ENCODE data around the gene RAB44. TPM values are rescaled to one million over a fixed set of nuclear protein-coding genes. Genes with fewer than 3 reads are reported as not detected.

RAB44 gene
- total and polyA plus RNA-seq, 2 of the 13 experiments (the other 11 are each of a cell fraction or from before 2014, with no cell fraction given) = not detected

- DNase-seq (ENCODE audit: low spot score) = no peak
- Histone ChIP-seq H3K36me3 (replicated peaks in 1 of 2; ENCODE audit: control insufficient read depth in 1 of 2, insufficient read depth in 2 of 2, low read length in 2 of 2) (no peaks in the 10 kb centered on the region), H3K27ac (ENCODE audit: extremely low read length, insufficient read depth, low read length) (no peak overlapping the region), H3K4me1 (ENCODE audit: insufficient read depth, low read length) (no peaks in the 10 kb centered on the region), H3K9me3 (ENCODE audit: low read length) (no peaks in the 10 kb centered on the region), H3K79me2 (ENCODE audit: insufficient read depth, low read length) (no peaks in the 10 kb centered on the region), H3K27me3 (ENCODE audit: control insufficient read depth in 1 of 2, insufficient read depth in 2 of 2, low read length in 2 of 2) (peaks cover 4 to 44% of the 10 kb centered on the region in 2 experiments; a peak in 3 of 5 replicates), H4K20me1 (ENCODE audit: insufficient read depth, low read length) (no peaks in the 10 kb centered on the region), H3K9ac (ENCODE audit: insufficient read depth, low read depth, low read length) (no peak overlapping the region), H3K4me2 (ENCODE audit: low read depth, low read length) (no peak overlapping the region), H3K4me3 (replicated peaks in 1 of 3; ENCODE audit: insufficient read depth in 1 of 3, low read depth in 2 of 3, low read length in 3 of 3) (no peak overlapping the region), H2AFZ (ENCODE audit: low read length) (no peak overlapping the region)
- TF ChIP-seq ZNF572 (CRISPR knock-in tag; IDR thresholded peaks at IDR 0.05) (peak; percentile 80; the same call in 1 of the 2 replicates), ZNF777 (CRISPR knock-in tag; IDR thresholded peaks at IDR 0.05) (no peak)
- intact Hi-C loops (cut with micrococcal nuclease; ENCODE audit: unreplicated experiment) = no loop called here
- ChIA-PET CTCF (ENCODE audit: low intra/inter-chr PET ratio, low total read pairs) (no interaction called here), POLR2A (no interaction called here)
- no TSS peak for BruUV-seq (replicated peaks)
- WGBS (ENCODE audit: low lambda C conversion rate) = 67% methylated on average over 3 of the region's 7 CpGs
- no peak for ATAC-seq
- in situ Hi-C loops (cut with HindIII; ENCODE audit: extremely low pct_ligation_motif_present, low pct_unique_long_range_greater_than_20kb) = no loop called here
- FAIRE-seq = no peak
These were observed 29.9 kb downstream of the RAB44 start for GRCh38 chr6:36727505-36728021.

GRCh38 chr6:36728289-36729160 is 30.9 kb downstream of the RAB44 start:
- in situ Hi-C loops (cut with HindIII; ENCODE audit: extremely low pct_ligation_motif_present, low pct_unique_long_range_greater_than_20kb) (no loop called here), intact Hi-C loops (cut with micrococcal nuclease; ENCODE audit: unreplicated experiment) (no loop called here)
- no peak overlapping the region for H3K9ac ChIP-seq (ENCODE audit: insufficient read depth, low read depth, low read length)
- no peaks in the 10 kb centered on the region for H3K9me3 ChIP-seq (ENCODE audit: low read length)
- no peak for ATAC-seq
- H3K4me1 ChIP-seq (ENCODE audit: insufficient read depth, low read length) = no peaks in the 10 kb centered on the region
- H4K20me1 ChIP-seq (ENCODE audit: insufficient read depth, low read length) = no peaks in the 10 kb centered on the region
- ChIA-PET CTCF (ENCODE audit: low intra/inter-chr PET ratio, low total read pairs) (no interaction called here), POLR2A (no interaction called here)
- FAIRE-seq = no peak
- no peaks in the 10 kb centered on the region for H3K36me3 ChIP-seq (replicated peaks in 1 of 2; ENCODE audit: control insufficient read depth in 1 of 2, insufficient read depth in 2 of 2, low read length in 2 of 2)
- no peak overlapping the region for H2AFZ ChIP-seq (ENCODE audit: low read length)
- H3K4me2 ChIP-seq (ENCODE audit: low read depth, low read length) = no peak overlapping the region
- no peaks in the 10 kb centered on the region for H3K79me2 ChIP-seq (ENCODE audit: insufficient read depth, low read length)
- no peak overlapping the region for H3K27ac ChIP-seq (ENCODE audit: extremely low read length, insufficient read depth, low read length)
- no peak overlapping the region for H3K4me3 ChIP-seq (replicated peaks in 1 of 3; ENCODE audit: insufficient read depth in 1 of 3, low read depth in 2 of 3, low read length in 3 of 3)
- H3K27me3 ChIP-seq (ENCODE audit: control insufficient read depth in 1 of 2, insufficient read depth in 2 of 2, low read length in 2 of 2) = peaks cover 4 to 48% of the 10 kb centered on the region in 2 experiments; a peak in 3 of 5 replicates
- BruUV-seq (replicated peaks) = no TSS peak
- no peak for TF ChIP-seq KDM1A (CRISPR knock-in tag; IDR thresholded peaks at IDR 0.05)
- peak; percentile 49 for TF ChIP-seq ZFP36 (IDR thresholded peaks at IDR 0.05; ENCODE audit: borderline replicate concordance, low read depth, low read length, partially characterized antibody)
- no peak for DNase-seq (ENCODE audit: low spot score)
- WGBS (ENCODE audit: low lambda C conversion rate) = 39% methylated on average over 7 of the region's 11 CpGs
